WERI-Rb-1 (cell line): ENCODE measurements around the gene GJA10.

ENCODE experiments used
- DNase-seq: peaks from one replicate; pipeline ENCODE4 v3.0.0-alpha.2; 2020
- H3K27ac ChIP-seq: fragments of 250-450 bp; sonication (Bioruptor Pico); 2 replicates; pipeline ENCODE4 v1.5.1; 2020; ENCODE audit warnings: mild to moderate bottlenecking, moderate library complexity
- H3K27me3 ChIP-seq: fragments of 250-450 bp; sonication (Bioruptor Pico); 2 replicates; pipeline ENCODE4 v1.5.1; 2021; ENCODE audit warnings: mild to moderate bottlenecking, low read depth, moderate library complexity; ENCODE audit not compliant: insufficient read depth, severe bottlenecking
- H3K36me3 ChIP-seq: fragments of 250-450 bp; sonication (Bioruptor Pico); 2 replicates; pipeline ENCODE4 v1.5.1; 2020; ENCODE audit warnings: mild to moderate bottlenecking, moderate library complexity
- H3K4me3 ChIP-seq: 2 replicates; pipeline ENCODE4 v1.5.1; 2011; ENCODE audit warnings: low read depth, mild to moderate bottlenecking, control low read depth, low read length
- H3K9me3 ChIP-seq: fragments of 250-450 bp; sonication (Bioruptor Pico); 2 replicates; pipeline ENCODE4 v1.5.1; 2021; ENCODE audit warnings: mild to moderate bottlenecking, moderate library complexity; ENCODE audit not compliant: severe bottlenecking
- TF ChIP-seq, protein P1 (sequence below): IDR thresholded peaks from 2 replicates; pipeline ENCODE4 v1.5.1; 2011; ENCODE audit warnings: low read depth, mild to moderate bottlenecking, control low read depth, inconsistent platforms, low read length

GJA10 gene

DNA sequence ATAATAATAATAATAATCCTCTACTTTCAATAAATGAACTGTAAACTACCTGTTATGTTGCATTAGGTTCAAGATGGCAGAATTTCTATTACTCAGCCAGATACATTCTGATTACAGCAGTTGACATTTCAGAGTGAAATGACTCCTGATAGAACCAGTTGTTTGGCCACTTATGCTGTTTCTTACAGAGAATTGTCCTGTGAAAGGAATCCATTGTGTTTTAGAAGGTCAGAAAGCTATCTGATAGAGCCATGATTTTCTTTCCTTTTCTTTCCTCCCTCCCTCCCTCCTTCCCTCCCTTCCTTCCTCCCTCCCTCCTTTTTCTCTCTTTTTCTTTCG, 16.6 kb downstream of the GJA10 start:
- DNase-seq: no peak
- no peak overlapping the region for H3K27ac ChIP-seq
- no peaks in the 10 kb centered on the region for H3K36me3 ChIP-seq
- H3K27me3 ChIP-seq: no peaks in the 10 kb centered on the region
- TF ChIP-seq, protein P1, sequence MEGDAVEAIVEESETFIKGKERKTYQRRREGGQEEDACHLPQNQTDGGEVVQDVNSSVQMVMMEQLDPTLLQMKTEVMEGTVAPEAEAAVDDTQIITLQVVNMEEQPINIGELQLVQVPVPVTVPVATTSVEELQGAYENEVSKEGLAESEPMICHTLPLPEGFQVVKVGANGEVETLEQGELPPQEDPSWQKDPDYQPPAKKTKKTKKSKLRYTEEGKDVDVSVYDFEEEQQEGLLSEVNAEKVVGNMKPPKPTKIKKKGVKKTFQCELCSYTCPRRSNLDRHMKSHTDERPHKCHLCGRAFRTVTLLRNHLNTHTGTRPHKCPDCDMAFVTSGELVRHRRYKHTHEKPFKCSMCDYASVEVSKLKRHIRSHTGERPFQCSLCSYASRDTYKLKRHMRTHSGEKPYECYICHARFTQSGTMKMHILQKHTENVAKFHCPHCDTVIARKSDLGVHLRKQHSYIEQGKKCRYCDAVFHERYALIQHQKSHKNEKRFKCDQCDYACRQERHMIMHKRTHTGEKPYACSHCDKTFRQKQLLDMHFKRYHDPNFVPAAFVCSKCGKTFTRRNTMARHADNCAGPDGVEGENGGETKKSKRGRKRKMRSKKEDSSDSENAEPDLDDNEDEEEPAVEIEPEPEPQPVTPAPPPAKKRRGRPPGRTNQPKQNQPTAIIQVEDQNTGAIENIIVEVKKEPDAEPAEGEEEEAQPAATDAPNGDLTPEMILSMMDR: no peak
- H3K9me3 ChIP-seq: peaks cover 2% of the 10 kb centered on the region
- no peak overlapping the region for H3K4me3 ChIP-seq

GRCh38 chr6:89916136-89916920, 22.1 kb downstream of the GJA10 start:
- no peaks in the 10 kb centered on the region for H3K27me3 ChIP-seq
- peaks cover 7% of the 10 kb centered on the region for H3K9me3 ChIP-seq
- H3K27ac ChIP-seq: no peak overlapping the region
- H3K4me3 ChIP-seq: no peak overlapping the region
- no peak for DNase-seq
- no peaks in the 10 kb centered on the region for H3K36me3 ChIP-seq
- TF ChIP-seq, protein P1: no peak

DNA sequence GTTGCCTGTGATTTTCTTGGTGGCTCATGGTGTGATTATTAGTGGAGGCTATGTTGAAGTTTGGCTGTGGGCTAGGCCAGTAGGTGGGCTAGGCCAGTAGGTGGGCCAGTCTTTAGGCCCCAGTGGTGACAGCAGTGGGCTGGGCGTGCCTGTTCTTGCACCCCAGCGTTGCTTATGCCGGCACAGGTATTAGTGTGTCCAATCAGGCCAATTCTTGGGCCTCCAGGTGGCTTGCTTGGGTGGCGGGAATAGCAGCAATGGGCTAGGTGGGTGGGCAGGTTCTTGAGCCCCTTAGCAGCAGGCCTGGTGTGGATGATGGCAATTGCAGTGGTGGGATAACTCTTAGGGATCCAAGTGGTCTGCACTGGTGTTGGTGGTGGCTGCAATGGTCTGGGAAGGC, 22.9 kb downstream of the GJA10 start:
- Histone ChIP-seq H3K27ac (no peak overlapping the region), H3K27me3 (no peaks in the 10 kb centered on the region), H3K9me3 (peaks cover 7% of the 10 kb centered on the region), H3K4me3 (no peak overlapping the region), H3K36me3 (no peaks in the 10 kb centered on the region)
- DNase-seq: no peak
- TF ChIP-seq, protein P1: no peak

- DNase-seq: no peak
- no peaks in the 10 kb centered on the region for H3K36me3 ChIP-seq
- no peak overlapping the region for H3K4me3 ChIP-seq
- H3K27me3 ChIP-seq: no peaks in the 10 kb centered on the region
- H3K9me3 ChIP-seq: peaks cover 7% of the 10 kb centered on the region
- TF ChIP-seq, protein P1: no peak
- no peak overlapping the region for H3K27ac ChIP-seq
Measured at GRCh38 chr6:89917801-89918366, 23.6 kb downstream of the GJA10 start.

- no peak overlapping the region for H3K27ac ChIP-seq
- DNase-seq: no peak
Measured at GRCh38 chr6:89921197-89921596, 26.9 kb downstream of the GJA10 start.

More at GRCh38 chr6:89921197-89921596, 26.9 kb downstream of the GJA10 start:
- TF ChIP-seq, protein P1: no peak
- Histone ChIP-seq H3K4me3 (no peak overlapping the region), H3K27me3 (no peaks in the 10 kb centered on the region), H3K9me3 (peaks cover 2% of the 10 kb centered on the region), H3K36me3 (no peaks in the 10 kb centered on the region)
